ENCODE data around the gene MPP4.

MPP4 gene

GRCh38 chr2:201664334-201664733 is 34.1 kb downstream of the MPP4 start:
- no peak for TF ChIP-seq CTCF (IDR thresholded peaks at IDR 0.05; ENCODE audit: extremely low read depth, insufficient read depth, missing control alignments)
- no peak for DNase-seq (ENCODE audit: low spot score)
- in situ Hi-C loops (cut with MboI; ENCODE audit: low pct_unique_long_range_greater_than_20kb, low sequenced_read_pairs, unreplicated experiment): no loop called here

- no peak for DNase-seq (ENCODE audit: low spot score)
- no peak for TF ChIP-seq CTCF (IDR thresholded peaks at IDR 0.05; ENCODE audit: extremely low read depth, insufficient read depth, missing control alignments)
- in situ Hi-C loops (cut with MboI; ENCODE audit: low pct_unique_long_range_greater_than_20kb, low sequenced_read_pairs, unreplicated experiment): no loop called here
Measured at GRCh38 chr2:201661366-201661765, 37.1 kb downstream of the MPP4 start.

GRCh38 chr2:201660293-201660895 is 38.0 kb downstream of the MPP4 start:
- TF ChIP-seq CTCF (IDR thresholded peaks at IDR 0.05; ENCODE audit: extremely low read depth, insufficient read depth, missing control alignments): no peak
- in situ Hi-C loops (cut with MboI; ENCODE audit: low pct_unique_long_range_greater_than_20kb, low sequenced_read_pairs, unreplicated experiment): no loop called here

GRCh38 chr2:201656740-201657139 is 41.7 kb downstream of the MPP4 start:
- no peak for TF ChIP-seq CTCF (IDR thresholded peaks at IDR 0.05; ENCODE audit: extremely low read depth, insufficient read depth, missing control alignments)
- DNase-seq (ENCODE audit: low spot score): no peak
- in situ Hi-C loops (cut with MboI; ENCODE audit: low pct_unique_long_range_greater_than_20kb, low sequenced_read_pairs, unreplicated experiment): no loop called here

More at GRCh38 chr2:201660293-201660895, 38.0 kb downstream of the MPP4 start:
- no peak for DNase-seq (ENCODE audit: low spot score)

- in situ Hi-C loops (cut with MboI; ENCODE audit: low pct_unique_long_range_greater_than_20kb, low sequenced_read_pairs, unreplicated experiment): no loop called here
- TF ChIP-seq CTCF (IDR thresholded peaks at IDR 0.05; ENCODE audit: extremely low read depth, insufficient read depth, missing control alignments): no peak
- DNase-seq (ENCODE audit: low spot score): no peak
Measured at GRCh38 chr2:201656102-201656501, 42.3 kb downstream of the MPP4 start.

GRCh38 chr2:201654616-201655384 is 43.6 kb downstream of the MPP4 start:
- in situ Hi-C loops (cut with MboI; ENCODE audit: low pct_unique_long_range_greater_than_20kb, low sequenced_read_pairs, unreplicated experiment): no loop called here
- TF ChIP-seq CTCF (IDR thresholded peaks at IDR 0.05; ENCODE audit: extremely low read depth, insufficient read depth, missing control alignments): no peak
- no peak for DNase-seq (ENCODE audit: low spot score)

Data from GM13977 (cell line).